ENCODE measurements around the gene ADAMTSL5.
"Not testable (repeated sequence)": the region's sequence is repeated elsewhere in the genome, so short reads cannot be mapped to it uniquely, and the experiment has no call there.

ADAMTSL5 gene

DNA sequence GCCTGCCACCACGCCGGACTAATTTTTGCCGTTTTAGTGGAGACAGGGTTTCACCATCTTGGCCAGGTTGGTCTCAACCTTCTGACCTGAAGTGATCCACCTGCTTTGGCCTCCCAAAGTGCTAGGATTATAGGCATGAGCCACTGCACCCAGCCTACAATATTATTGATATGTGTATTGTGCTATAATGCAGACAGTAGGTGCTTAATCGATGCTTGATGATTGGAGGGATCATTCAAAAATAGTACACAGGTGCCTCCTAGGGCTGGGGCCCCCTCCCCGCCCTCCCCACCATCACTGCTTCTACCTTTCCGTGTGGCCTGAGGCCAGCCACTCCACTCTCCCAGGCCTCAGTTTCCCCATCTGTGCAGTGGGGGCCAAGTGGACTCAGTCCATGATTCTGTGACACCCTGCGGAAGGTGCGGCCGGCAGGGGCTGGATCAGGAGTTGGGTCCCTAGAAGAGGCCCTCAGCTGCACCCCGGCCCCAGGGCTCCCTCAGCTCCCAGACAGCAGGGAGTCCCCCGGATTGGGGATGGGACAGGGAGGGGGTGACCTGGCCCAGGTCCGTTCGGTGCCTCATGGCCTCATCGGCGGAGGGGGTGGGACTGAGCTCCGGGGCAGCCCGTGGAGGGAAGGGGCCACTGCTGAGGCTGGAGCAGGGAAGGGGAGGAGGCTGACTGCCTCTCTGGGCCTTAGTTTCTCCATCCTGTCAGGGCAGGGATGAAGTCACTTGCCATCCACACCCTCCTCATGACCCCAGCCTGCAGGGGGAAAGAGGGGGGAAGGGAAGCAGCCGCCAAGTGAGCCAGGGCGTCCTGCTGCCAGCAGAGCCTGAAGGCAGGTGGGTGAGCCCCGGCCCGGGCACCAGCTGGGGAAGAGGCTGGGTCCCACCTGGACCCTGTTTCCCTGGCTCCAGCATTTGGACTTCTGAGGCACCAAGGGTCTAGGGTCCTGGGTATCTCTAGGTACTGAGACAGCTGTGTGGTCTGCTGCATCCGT is 1.2 kb downstream of the ADAMTSL5 start:
- no peak for FAIRE-seq

DNA sequence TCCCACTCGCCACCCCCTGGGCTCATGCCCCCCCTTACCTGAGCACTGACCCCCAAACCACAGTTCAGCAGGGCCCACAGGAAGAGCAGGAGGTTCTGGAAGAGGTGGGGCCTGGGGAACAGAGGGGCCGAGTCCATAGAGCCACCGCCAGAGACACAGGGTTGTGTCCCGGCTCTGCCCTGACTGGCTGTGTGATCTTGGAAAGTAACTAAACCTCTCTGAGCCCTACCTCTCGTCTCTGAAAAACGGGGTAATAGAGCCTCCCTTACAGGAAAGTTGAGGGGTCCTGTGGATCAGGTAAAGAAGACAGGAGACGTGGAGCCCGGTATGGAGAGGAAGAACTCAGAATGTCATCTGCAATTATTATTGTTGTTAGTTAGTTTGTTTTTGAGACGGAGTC is 2.0 kb downstream of the ADAMTSL5 start:
- FAIRE-seq: no peak

DNA sequence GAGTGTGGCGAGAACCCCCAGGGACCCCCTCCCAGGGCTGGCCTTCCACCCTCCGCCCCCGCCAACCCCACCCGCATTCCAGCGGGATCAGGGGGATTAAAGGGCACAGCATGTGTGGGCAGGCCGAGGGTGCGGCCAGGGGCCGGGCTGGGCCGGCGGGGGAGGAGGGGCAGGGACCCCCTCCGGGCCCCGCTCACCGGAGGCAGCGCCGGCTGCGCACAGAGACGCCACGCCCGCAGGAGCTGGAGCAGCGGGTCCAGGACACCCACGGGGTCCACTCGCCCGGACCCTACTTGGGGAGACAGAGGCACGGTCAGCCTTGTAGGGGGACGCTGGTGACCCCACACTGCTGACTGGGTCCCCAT is 2.4 kb downstream of the ADAMTSL5 start:
- no peak for FAIRE-seq

DNA sequence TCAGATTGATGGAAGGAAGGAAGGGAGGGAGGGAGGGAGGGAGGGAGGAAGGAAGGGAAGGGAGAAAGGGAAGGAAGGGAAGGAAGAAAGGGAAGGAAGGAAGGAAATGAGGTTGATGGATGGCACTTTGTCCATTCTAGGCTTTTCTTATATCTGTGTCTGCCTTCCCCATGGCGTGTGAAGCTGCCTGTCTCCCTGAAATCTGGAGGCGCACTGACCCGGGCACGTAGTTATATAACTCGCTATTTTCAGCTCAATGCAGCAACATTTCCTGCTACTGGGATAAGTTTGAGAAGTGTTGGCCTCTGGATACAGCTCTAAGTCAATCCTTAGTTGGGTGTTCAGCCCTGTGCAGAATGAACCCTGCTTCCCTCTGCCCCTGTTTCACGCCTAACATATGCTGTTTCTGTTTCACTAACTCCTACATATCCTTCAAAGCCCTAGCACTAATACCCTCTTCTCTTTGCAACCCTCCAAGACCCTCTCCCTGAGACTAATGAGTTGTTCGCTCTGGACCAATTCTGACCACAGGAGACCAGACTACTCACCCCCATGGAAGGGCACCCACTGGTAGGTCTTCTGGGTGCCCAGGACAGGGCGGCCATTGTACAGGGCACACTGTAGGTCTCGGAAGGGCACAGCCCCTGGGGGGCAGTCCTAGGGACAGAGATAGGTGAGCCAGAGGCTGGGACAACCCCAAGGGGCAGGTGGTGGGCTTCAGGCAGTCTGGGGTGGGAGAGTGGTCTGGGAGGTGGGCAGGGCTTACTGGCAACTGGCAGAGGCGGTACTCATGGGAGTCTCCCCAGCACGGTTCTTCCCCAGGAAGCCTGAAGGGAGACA is 3.0 kb downstream of the ADAMTSL5 start:
- FAIRE-seq: no peak

DNA sequence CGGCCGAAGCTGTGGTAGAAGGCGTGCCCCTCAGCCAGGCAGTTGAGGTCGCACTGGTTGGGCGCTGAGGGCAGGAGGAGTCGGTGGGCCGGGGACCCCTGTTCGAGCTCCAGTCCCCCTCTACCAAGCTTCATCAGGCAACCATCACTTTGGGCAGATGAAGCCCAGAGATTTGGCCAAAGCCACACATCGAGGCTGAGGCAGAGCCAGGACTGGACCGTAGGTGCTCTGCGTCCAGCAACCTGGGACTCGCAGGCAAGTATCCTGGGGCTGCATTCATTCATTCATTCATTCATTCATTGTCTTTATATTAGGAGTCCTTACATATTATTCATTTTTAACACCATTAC is 4.3 kb downstream of the ADAMTSL5 start:
- FAIRE-seq: no peak

DNA sequence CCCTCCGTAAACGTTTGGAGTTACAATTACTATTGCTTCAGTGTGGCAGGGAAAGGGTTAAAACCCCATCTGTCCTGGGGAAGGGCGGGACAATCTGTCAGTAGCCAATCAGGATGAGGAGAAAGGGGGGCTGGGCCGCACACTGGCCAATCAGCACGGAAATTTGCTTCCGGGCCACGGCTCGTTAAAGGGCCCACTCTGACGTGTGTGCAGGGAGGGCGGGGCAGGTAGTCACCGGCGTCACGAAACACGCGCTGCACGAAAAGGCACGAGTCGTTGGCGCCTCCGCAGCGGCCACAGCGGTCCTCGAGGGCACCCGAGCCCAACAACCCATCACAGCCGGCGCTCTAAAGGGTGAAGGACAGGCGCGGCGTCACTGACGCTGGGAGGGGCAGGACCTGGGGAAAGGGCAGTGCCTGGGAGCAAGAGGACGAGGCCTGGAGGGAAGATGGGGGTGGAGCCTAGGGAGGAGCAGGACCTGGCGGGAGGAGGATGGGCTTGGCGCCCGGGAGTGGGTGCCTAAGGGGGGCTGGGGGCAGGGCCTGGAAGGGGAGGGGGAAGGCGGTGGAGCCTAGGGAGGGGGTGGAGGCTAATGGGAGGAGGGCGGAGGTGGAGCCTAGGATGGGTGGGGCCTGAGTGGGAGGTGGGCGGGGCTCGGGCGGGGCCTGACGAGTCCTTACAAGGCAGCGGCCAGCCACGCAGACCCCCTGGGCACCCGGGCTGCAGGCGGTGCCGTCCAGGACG is 4.9 kb downstream of the ADAMTSL5 start:
- no peak for FAIRE-seq

DNA sequence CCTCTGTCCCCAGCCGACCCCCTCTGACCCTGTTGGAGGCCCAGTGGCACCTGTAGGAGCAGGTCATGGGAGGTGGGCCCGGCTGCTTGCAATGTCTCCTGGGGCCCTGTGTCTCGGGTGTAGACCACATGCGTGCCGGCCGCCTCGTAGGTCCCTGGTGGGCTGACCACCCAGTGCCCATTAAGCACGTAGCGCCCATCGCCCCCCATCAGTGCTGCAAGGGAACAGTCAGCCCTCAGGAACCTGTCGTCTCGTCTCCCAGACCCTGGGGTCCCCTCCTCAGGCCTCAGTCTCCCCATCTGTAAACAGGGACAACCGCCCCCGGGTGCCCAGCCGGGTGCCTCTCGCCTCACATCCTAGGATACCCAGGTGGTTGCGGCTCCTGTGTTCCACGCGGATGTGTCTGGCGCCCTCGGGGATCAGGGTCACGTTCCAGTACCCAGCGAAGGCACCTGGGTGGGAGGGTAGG is 5.6 kb downstream of the ADAMTSL5 start:
- FAIRE-seq: no peak

- FAIRE-seq: no peak
Observed at GRCh38 chr19:1505991-1506881, 6.6 kb downstream of the ADAMTSL5 start.

DNA sequence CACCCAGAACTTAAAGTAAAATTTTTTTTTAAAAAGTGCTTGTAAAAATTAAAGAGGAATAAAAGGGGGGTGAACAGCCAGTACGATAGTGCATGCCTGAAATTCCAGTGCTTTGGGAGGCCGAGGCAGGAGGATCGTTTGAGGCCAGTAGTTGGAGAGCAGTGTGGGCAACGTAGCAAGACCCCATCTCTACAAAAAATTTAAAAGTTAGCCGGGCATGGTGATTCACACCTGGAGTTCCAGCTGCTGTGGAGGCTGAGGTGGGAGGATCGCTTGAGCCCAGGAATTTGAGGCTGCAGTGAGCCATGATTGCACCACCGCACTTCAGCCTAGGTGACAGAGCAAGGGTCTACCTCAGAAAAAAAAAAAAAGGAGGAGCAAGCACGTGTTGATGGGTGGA is 7.8 kb downstream of the ADAMTSL5 start:
- no peak for FAIRE-seq

DNA sequence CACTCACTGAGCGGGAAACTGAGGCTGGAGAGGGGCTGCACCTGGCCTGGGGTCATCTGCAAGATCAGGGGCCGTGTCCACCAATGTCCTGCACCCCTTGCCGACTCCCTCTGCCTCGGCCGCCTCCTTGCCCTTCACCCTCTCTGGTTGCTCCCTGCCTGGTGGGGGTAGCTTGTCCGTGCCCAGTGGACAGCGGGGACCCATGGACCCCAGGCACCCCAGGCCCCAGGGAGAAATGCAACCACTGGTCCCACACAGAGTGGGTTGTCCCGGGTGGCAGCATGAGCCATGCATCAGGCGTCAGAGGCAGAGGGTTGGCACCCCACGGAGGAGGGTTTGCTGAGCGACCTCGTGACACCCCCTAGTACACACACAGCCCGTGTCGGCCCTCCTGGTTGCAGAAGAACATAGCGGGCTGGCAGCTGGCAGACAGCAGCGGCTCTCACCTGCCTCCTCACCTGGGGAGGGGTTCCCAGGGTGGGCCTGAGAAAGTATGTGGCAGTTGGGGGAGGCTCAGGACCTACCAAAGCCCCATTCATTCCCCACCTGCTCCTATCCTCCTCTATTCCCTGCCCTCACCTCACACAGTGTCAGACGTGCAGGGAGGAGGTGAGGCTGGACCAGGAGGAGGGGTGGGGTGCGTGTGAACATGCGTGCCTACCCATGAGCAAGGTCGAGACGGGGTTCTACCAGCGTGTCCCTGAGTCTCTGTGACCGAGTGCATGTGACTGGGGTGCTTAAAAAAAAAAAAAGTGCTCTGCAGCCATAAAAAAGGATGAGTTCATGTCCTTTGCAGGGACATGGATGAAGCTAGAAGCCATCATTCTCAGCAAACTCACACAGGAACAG is 8.7 kb downstream of the ADAMTSL5 start:
- FAIRE-seq: no peak

DNA sequence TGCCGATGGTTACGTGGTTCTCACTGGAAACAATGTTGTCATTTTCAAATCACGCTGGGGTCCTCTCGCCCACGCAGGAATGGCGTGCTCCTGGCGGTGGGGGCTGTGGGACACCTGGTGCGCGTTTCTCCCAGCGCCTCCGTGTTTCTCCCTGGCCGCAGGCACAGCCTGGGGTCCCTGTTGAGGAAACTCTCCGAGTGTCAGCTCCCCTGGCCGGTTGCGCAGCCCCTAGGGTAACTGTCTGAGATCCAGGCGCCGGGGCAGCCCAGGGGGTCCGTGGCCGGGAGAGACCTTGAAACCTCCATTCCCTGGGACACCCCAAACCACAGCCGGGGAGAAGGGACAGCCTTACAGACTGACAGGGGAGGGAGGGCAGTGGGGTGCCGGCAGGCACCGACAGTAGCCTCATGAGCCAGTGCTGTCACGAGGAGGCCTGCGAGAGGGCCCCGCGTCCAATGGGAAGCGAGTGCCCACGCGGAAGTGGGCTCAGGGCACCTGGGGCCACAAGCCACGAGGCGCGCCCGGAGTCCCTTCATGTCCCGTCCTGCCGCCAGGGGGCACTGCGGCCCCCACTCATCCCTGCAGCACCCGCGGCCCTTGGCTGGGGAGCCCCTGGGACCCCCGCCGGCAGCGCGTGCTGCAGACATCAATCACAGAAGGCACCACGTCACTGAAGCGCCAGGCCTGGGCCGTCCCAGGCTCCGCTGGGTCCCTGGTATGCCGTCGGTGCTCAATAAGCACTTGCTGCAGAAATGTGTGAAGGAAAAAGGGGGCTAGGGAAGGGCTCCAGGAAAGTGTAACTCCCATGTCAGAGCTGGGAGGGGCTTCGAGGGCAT is 9.5 kb downstream of the ADAMTSL5 start:
- FAIRE-seq: no peak

DNA sequence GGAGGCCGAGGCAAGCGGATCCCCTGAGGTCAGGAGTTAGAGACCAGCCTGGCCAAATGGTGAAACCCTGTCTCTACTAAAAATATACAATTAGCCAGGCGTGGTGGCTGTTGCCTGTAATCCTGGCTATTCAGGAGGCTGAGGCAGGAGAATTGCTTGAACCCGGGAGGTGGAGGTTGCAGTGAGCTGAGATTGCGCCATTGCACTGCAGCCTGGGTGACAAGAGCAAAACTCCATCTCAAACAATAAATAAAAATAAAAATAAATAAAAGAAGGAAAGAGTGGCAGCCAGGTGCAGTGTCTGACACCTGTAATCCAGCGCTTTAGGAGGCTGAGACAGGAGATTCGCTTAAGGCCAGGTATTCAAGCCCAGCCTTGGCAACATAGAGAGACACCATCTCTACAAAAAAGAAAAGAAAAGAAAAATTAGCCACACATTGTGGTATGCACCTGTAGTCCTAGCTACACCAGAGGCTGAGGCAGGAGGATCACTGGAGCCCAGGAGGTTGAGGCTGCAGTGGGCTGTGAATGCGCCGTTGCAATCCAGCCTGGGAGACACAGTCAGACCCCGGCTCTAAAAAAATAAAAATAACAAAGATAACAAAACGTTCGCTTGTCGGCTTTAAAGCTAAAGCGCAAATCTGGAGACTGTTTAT is 10.3 kb downstream of the ADAMTSL5 start:
- no peak for FAIRE-seq

GRCh38 chr19:1501200-1501595 is 11.6 kb downstream of the ADAMTSL5 start:
- FAIRE-seq: no peak

DNA sequence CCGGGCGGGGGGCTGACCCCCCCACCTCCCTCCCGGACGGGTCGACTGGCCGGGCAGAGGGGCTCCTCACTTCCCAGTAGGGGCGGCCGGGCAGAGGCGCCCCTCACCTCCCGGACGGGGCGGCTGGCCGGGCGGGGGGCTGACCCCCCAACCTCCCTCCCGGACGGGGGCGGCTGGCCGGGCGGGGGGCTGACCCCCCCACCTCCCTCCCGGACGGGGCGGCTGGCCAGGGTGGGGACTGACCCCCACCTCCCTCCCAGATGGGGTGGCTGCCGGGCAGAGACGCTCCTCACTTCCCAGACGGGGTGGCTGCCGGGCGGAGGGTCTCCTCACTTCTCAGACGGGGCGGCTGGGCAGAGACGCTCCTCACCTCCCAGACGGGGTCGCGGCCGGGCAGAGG is 13.6 kb downstream of the ADAMTSL5 start:
- FAIRE-seq: not testable (repeated sequence)

GRCh38 chr19:1497578-1498235 is 15.1 kb downstream of the ADAMTSL5 start:
- no peak for FAIRE-seq

GRCh38 chr19:1496714-1497577 is 15.9 kb downstream of the ADAMTSL5 start:
- no peak for FAIRE-seq

DNA sequence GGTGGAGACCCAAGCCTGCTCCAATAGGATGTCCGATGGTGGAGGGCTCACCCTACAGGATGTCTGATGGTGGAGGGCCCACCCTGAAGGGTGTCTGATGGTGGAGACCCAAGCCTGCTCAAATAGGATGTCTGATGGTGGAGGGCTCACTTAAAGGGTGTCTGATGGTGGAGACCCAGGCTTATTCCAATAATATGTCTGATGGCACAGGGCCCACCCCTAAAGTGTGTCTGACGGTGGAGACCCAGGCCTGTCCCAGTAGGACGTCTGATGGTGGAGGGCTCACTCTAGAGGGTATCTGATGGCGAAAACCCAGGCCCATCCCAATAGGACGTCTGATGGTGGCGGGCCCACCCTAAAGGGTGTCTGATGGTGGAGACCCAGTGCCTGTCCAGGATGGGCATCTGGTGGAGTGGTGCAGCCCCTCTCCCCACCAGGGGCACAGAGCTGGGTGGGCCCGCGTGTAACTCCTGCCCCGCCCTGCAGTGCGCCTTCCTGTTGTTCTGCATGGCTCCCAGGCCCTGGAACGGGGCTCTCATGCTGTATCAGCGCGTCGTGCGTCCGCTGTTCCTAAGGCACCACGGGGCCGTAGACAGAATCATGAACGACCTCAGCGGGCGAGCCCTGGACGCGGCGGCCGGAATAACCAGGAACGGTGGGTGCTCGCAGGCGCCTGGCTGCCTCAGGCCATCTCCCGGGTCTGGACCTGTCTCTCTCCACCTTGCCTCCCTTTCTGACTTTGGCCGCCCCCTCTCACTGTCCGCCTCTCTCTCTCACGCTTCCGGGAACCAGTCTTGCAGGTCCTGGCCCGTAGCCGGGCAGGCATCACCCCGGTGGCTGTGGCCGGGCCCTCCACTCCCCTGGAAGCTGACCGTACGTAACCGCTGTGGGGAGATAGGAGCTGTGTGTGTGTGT is 16.8 kb downstream of the ADAMTSL5 start:
- FAIRE-seq: no peak

Data from colon (tissue), 2 donors.